HG02938 (cell line): ENCODE measurements around the gene MAN2B1.
"Not testable (repeated sequence)": the region's sequence is repeated elsewhere in the genome, so short reads cannot be mapped to it uniquely, and the experiment has no call there.

Experiments used
- ATAC-seq: cut with Tn5 transposase; IDR thresholded peaks from one replicate; pipeline ENCODE4 v1.9.1; 2021; ENCODE audit warnings: mild to moderate bottlenecking, moderate library complexity; ENCODE audit not compliant: unreplicated experiment

MAN2B1 gene

DNA sequence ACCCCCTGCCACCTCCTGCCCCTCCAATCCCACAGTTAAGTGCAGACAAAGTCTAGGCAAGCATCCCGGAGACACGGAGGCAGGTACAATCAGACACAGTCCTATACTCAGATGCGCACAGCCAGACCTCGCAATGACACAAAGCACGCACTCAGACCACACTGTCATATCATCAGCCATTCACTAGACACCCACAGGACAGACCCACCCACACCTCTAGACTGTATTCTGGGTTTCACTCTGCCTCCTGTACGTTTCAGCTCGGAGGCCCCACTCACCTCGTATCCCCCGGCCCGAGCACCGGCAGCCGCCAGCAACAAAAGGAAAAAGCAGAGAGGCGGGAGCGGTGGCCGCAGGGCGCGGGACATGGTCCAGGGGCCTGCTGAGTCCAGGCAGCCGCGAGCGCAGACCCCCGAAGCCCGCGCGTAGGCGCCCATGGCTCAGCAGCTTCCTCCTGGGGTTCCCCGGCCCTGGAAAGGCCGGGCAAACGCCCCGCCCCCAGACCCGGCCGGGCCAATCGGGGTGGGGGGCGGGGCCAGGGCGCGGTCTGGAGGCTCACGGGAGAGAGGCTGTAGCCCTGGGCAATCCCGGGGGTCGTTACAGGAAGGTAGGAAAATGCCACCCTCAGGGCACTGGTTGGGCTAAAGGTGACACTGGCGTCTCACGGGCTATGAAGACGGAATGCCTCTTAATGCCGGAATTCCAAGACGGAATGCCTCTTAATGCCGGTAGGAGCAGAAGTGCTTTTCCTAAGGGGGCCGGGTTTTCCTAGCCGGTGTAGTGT is at the start of gene MAN2B1, which contains the start of gene WDR83:
MAN2B1 (minus strand) TSS at position 478 of the 784 bp plus-strand sequence; CDS start at position 437, 41 bp downstream.
WDR83 (plus strand) TSS at position 543 of the 784 bp plus-strand sequence. CDS start 2,984 bp downstream, outside the sequence.
- peak; percentile 32 for ATAC-seq

DNA sequence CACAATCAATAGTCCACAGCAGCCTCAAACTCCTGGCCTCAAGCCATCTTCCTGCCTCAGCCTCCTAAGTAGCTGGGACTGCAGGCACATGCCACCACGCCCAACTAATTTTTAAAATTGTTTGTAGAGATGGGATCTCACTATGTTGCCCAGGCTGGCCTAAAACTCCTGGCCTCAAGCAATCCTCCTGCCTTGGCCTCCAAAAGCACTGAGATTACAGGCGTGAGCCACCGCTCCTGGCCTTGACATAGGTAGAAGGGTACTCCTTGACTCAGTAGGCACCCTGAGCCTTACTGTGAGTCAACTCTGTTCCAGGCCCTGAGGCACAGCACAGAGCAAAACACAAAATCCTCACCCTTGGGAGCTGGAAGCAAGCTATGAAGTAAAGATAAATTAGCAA is 49.4 kb upstream of the MAN2B1 start:
- no peak for ATAC-seq

DNA sequence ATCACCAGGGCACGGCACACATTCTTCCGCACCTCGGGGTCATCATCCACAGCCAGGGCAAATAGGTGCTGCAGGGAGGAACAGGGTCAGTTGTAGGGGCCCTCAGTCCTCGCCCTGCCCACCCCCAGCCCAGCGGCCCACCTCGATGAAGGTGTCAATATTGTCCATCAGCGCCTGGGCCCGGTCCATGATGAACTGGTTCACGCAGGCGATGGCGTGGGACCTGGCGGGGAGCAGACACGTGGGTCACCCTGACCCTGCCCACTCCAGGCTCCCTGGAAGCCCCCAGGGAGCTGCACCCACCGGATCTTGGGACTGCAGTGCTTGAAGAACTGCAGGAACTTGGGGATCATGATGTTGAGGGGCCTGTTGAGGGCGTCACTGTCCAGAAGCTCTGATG is 48.6 kb upstream of the MAN2B1 start:
- ATAC-seq, result no peak

DNA sequence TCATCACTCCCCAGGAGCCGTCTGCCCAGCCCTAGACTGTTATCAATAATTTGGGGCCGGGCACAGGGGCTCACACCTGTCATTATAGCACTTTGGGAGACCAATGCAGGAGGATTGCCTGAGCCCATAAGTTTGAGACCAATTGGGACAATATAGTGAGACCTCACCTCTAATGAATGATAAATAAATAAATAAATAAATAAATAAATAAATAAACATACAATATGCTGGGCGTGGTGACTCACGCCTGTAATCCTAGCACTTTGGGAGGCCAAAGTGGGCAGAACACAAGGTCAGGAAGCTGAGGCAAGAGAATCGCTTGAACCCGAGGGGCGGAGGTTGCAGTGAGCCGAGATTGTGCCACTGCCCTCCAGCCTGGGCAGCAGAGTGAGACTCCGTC is 46.8 kb upstream of the MAN2B1 start:
- ATAC-seq, result not testable (repeated sequence)

DNA sequence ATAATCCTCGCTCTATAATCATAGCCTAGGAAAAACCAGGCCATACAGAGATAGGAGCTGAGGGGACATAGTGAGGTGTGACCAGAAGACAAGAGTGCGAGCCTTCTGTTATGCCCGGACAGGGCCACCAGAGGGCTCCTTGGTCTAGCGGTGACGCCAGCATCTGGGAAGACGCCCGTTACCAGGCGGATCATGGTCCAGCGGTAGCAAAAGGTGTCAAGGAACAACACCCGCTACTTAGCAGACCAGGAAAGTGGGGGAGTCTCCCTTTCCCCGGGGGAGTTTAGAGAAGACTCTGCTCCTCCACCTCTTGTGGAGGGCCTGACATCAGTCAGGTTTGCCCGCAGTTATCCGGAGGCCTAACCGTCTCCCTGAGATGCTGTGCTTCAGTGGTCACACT is 45.5 kb upstream of the MAN2B1 start:
- not testable (repeated sequence) for ATAC-seq

DNA sequence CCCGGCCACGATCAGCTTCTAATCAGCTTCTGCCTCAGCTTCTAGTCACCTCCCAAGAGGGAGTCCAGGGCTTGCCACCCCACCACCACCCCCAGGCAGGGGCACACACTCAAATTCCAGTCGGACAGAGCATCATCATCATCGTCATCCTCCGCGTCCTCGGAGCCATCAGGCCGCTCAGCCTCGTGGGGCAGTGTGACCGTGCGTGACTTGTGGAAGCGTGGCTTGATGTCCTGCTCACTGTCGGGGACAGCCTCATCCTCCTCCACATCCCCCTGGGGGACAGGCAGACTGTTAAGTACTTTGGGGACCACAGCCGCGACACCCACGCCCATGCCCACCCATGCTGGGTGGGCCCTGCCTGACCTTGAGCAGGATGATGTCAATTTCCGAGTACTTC is 44.6 kb upstream of the MAN2B1 start:
- ATAC-seq, result no peak

DNA sequence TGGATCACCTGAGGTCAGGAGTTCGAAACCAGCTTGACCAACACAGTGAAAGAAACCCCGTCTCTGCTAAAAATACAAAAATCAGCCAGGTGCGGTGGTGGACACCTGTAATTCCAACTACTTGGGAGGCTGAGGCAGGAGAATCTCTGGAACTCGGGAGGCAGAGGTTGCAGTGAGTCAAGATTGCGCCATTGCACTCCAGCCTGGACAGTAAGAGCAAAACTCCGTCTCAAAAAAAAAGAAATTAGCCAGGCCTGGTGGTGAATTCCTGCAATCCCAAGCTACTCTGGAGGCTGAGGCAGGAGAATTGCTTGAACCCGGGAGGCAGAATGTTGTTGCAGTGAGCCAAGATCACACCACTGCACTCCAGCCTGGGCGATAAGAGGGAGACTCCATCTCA is 42.1 kb upstream of the MAN2B1 start:
- ATAC-seq, result no peak

DNA sequence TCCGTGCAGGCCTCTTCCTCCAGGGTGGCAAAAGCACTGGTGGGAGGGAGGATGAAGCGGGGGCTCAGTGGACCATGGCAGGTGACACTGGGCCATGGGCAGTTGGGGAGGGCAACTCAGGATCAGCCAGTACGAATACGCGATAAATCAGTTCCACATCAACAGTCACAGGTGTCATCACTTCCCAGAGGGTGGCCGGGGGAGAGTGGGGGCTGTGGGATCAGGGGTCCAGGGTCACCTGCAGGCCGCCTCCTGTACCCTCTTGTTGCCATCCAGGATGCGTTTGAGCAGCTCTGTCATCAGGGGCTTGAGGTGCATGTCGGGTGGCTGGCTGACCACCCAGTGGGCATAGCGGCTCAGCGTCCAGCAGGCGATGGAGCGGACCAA is 39.8 kb upstream of the MAN2B1 start:
- ATAC-seq, result no peak

DNA sequence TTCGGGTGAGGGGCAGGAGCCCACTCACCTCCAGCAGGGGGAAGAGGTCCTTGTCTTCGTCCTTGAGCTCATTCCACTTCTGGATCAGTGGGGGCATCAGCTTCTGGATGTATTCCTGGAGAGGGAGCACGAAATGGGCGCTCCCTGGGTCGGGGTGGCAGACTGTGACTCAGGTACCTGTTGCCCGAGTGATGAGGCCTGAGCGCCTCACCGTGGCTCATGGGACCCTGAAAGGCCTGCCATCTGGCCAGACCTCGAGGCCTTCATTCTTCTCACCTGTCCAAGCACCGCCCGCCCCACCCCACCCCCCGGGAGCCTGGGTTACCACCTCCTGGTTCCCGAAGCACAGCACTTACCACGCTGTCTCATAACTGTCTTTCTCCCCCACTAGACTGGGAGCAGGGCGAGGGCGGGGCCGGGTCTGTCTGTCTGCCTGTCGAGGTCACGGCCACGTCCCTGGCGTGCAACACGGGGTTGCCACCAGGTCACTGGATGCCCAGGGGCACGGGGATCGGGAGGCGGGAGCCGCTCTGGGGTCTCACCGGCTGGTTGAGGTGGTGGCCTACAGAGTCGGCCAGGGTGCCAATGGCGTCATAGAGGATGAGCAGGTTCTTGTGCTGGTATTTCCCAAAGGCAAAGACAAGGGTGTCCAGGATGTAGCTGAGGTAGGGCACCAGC is 39.3 kb upstream of the MAN2B1 start:
- ATAC-seq, result no peak

DNA sequence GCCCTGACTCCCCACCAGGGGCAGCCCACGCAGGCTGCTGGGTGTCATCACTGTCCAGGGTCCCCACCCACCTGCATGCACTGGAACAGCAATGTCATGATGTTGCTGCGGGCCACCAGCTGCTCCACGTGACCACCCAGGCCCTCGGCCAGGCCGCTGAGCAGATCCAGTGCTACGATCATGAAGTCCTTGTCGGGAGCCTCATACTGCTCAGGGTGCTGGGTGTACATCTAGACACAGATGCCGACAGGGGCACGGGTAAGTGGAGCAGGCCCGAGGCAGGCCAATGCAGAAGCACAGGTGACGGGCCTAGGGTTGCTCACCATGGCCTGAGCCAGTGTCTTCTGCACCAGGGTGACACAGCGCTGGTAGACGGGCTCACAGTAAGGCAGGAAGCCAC is 38.6 kb upstream of the MAN2B1 start:
- no peak for ATAC-seq

DNA sequence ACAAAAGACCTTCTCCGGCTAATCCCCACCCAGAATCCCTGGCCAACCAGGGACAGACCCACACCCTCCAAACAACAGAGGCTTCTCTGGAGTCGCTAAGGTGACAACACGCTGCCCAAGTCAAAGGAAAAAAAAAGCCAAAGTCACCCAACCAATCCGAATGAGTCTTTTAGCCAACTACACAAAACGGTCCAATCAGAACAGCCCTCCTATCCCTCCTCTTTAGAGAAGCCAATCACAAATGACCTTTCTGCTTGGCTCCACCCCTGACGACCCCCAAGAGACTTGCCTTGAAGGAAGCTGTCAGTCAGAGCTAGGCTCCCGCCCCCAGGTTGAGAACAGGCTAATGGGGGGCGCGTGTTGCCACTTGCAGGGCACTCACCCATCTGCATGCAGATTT is 36.5 kb upstream of the MAN2B1 start:
- no peak for ATAC-seq

DNA sequence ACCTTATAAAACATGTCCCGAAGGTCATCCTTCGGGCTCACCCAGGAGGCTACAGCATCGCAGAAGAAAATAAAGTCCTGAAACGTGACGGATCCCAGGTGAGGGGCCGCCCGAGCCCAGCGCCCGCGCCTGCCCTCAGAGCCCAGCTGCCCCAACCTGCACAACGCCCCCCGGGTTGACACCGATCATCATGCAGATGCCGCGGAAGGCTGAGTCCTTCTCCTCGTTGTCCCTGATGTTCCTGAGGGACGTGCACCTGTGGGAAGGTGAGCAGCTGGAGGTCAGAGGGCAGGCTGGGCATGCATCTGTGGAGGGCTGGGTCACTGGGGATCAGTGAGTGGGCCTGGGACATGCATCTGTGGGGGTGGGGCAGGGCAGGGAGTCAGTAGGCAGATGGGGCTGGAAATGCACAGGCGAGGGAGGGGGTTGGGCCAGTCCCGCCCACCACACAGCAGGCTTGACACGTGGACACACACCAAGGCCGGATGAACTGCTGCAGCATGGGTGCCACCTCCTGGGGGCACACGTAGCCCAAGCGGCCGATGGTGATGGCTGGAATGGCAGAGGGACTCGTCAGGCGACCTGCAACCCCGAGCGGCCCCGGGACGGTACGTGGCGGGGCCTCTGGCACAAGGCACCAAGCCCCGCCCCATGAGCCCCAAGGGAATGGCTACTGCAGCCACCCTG is 35.2 kb upstream of the MAN2B1 start:
- ATAC-seq, result no peak

DNA sequence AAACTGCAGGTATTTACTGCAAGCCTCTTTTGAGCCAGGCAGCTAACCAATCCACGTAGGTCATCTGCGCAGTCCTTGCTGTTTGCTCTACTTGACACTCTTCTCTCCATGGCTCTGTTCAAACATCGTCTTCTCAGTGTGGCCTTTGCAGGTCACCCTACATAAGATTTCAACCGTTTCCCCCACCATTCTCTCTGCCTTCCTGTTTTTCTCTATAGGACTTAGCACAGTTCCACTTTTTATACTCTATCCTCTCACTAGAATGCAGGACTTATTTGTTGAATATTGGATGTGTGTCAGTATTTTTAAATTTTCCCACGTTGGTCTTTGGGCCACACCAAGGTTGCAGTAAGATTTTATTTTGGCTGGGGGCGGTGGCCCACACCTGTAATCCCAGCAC is 31.6 kb upstream of the MAN2B1 start:
- ATAC-seq, result no peak

DNA sequence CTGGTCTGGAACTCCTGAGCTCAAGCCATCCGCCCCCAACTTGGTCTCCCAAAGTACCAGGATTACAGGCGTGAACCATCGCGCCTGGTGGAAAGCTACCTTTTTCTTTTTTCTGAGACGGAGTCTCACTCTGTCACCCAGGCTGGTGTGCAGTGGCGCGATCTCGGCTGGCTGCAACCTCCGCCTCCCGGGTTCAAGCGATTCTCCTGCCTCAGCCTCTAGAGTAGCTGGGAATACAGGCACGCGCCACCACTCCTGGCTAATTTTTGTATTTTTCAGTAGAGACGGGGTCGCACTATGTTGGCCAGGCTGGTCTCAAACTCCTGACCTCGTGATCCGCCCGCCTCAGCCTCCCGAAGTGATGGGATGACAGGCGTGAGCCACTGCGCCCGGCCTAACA is 30.9 kb upstream of the MAN2B1 start:
- ATAC-seq, result not testable (repeated sequence)

DNA sequence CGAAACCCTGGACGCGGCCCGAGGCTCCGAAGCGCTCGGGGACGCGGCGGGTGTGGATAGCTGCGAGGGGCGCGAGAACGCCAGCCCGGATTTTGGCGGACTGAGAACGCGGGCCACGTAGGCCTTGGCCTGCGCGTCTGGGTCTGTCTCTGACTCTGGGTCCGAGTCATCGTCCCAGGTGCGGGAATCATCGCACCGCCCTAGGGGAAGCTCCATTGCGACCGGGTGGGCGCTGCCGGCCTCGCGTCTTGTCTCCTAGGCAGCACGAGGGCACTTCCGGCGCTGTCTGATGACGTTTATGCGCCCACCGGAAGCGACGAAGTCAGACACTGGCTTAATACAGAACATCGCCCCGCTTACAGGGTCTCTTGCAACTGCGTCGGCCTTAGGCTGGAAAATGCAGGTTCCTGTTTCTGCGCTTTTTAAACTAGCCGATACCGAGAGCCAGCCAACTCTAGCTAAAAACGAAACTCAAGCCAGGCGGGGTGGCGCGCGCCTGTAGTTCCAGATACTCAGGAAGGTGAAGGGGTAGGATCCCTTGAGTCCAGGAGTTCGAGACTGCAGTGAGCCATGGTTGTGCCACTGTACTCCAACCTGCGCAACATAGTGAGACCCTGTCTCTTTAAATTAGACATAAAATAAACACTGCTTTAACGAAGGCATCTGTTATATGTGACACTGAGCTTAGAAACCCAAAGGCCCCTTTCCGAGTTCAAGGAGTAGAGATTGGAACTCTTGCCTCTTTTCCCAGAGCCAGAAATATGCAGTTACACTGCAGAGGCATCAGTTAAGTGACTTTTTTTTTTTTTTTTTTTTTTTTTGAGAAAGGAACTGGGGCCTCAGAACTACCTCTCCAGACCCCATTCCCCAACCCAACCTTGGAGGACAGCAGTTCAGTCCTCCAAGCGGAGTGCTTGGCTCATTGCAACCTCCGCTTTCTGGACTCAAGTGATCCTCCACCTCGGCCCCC is 30.1 kb upstream of the MAN2B1 start, which contains the start of gene FBXW9:
FBXW9 (minus strand) TSS at position 266 of the 970 bp plus-strand sequence; CDS start at position 216, 50 bp downstream.
- peak; percentile 64 for ATAC-seq

DNA sequence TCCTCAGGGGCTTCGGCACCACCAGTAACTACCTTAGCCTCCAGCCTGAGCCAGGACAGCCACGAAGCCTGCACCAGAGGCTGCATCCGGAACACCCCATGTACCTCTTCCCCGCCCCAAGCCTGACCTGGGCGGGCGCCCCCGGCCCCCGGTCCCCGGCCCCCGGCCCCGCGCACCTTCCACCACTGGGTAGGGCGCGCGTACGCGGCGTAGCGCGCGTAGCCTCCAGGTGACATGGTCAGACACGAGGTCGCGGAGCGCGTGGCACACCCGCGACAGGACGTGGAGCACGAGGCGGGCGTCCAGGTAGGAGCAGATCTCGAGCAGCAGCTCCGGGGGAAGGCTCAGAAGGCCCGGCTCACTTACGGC is 29.4 kb upstream of the MAN2B1 start:
- peak; percentile 20 for ATAC-seq

DNA sequence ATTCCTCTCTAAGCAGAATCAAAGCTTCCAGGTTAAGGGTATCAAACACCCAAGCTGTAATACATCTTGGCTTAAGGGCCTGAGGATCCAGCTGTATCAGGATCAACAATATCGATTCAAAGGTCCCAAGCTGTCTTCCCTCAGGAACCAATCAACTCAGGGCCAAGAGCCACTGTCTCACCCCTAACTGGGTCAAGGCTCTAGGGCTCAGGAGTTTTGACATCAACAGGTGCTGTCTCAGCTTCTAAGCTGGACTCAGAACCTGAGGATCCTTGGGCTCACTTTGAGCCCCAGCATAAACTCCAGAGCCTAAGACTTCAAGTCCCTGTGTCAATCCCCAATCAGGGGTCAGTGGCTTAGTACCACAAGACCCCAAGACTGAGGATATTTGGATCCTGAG is 29.0 kb upstream of the MAN2B1 start:
- no peak for ATAC-seq

DNA sequence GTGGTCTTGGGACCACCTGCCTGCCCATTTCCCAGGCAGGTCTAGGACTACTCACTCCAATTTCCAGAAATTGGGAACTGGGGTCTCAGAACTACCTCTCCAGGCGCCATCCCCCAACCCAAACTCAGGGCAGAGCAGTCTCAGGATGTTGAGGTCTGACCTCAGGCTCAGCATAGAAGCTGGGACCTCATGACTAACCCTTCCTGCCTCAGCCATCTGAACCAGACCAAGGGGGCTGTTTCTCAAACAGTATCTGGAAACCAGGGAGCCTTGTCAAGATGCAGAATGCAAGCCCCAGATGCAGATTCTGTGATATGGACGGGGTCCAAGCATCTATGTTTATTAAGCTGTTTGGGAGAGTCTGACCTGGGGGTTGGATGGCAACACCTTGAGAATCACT is 28.6 kb upstream of the MAN2B1 start:
- no peak for ATAC-seq

DNA sequence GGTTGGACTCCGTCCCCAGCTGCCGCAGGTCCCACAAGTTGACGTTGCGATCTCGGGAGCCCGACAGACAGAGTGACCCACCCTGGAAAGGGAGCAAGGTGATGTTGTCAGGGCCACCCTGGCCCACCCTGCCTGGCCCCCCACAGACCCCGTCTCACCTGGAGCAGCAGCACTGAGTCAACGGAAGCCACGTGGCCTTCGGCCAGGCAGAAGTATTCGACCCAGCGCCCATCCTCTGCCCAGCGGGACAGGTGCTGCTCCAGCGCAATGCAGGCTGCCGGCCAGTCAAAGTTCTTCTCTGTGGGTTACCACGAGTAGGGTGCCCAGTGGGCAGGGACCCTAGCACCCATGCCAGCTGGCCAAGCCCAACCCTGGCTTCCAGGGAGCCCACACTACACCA is 28.1 kb upstream of the MAN2B1 start:
- no peak for ATAC-seq

DNA sequence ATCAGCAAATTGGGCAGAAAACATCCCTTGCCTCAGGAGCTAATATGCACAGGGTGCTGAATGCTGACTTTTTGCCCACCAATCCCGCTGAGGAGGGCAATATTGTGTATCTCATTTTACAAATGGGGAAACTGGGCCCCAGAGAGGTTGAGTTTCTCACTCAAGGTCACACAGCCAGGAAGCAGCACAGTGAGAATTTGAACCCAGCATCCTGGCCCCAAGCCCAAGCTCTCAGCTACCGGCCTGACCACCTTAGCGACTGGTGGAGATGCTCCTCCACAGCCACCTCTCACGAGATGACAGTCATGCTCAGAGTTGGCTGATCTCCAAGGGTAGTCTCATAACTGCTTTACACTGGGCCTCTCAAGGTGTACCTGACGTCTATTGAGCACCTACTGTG is 26.4 kb upstream of the MAN2B1 start:
- no peak for ATAC-seq
